Heart left ventricle (tissue), 13 donors: ENCODE measurements around the gene LTF.

Experiments
- POLR2A ChIP-seq, 2 donors: fragments of 450-650 bp; IDR thresholded peaks; one replicate each; pipeline ENCODE4 v1.6.1; 2017; ENCODE audit warnings: antibody characterized with exemption in 2 of 2, mild to moderate bottlenecking in 2 of 2, moderate library complexity in 2 of 2
- TF ChIP-seq, protein P1 (sequence below), 12 donors: fragments of 200-600 bp; sonication (generic) in 4 of 12; IDR thresholded peaks; one replicate each; pipeline versions ENCODE4 v1.5.0 to v1.8.0; 2018 to 2022; ENCODE audit warnings: antibody characterized with exemption in 12 of 12, mild to moderate bottlenecking in 5 of 12
- donor health status: ischemic (EF 13 %, LVEDD 7.1; RV severe dilation, severe dysfunction).
- donor health status: DM: no; HTN: yes; CAD: no.
- donor health status: DM: no; HTN: no; CAD: no.
- donor health status: ischemic (EF 25% LVEDD 6.9; RV normal size, moderate dysfunction).
- donor health status: ischemic (EF 25% LVEDD 5.7; RV mildly dilated, moderate dysfunction).
- donor health status: ischemic (EF 35%, LVEDD 5.7; RV mildly dilated, moderate dysfunction).
- donor health status: nonischemic (EF 11% LVEDD 7.7; RV severe dilation, severe dysfunction).
- donor health status: DM: yes; HTN: yes; CAD: no.
- donor health status: PGD.
- donor health status: ischemic (EF 29% LVEDD 5.4; RV normal size, mild dysfunction).
- donor health status: nonischemic (EF 23%, LVEDD 6.1; RV moderate dilation, normal function).

DNA sequence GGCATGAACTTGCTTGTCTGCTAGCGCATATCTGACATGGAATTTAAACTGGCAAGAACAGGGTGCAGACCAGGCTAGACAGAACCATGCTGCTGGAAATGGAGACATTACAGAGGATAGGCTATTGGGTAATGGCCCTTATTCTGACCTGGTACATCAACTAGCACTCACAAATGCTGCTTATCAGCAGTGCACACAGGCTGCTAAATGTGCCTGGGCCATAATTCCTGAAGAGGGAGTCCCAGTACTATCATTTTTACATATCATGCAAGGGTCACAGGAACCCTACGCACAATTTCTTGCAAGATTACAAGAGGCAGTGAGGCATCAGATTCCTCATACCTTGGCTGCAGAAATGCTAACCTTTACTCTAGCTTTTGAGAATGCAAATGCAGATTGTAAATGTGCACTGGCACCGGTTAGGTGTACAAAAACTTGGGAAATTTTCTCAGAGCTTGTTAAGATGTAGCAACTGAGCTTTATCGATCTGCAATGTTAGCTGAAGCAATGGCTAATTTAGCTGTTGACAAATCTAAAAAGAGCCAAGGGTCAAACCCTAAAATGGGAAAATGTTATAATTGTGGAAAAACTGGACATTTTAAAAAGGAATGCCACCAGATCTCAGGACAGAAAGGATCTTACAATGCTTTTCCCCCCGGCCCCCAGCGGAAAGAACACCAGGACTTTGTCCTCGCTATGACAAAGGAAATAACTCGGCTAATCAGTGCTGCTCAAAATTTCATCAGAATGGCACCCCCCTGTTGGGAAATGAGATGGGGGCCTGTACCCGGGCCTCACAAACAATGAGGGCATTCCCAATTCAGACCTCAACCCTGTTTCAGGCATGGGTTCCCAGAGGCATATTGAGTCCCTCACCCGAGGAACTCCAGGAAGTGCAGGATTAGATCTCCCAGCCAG is 36.5 kb downstream of the LTF start:
- TF ChIP-seq, protein P1, sequence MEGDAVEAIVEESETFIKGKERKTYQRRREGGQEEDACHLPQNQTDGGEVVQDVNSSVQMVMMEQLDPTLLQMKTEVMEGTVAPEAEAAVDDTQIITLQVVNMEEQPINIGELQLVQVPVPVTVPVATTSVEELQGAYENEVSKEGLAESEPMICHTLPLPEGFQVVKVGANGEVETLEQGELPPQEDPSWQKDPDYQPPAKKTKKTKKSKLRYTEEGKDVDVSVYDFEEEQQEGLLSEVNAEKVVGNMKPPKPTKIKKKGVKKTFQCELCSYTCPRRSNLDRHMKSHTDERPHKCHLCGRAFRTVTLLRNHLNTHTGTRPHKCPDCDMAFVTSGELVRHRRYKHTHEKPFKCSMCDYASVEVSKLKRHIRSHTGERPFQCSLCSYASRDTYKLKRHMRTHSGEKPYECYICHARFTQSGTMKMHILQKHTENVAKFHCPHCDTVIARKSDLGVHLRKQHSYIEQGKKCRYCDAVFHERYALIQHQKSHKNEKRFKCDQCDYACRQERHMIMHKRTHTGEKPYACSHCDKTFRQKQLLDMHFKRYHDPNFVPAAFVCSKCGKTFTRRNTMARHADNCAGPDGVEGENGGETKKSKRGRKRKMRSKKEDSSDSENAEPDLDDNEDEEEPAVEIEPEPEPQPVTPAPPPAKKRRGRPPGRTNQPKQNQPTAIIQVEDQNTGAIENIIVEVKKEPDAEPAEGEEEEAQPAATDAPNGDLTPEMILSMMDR (IDR thresholded peaks at IDR 0.05) = peak in 5 of 12 donors; percentile 10 to 35 (median 11)
- no peak for TF ChIP-seq POLR2A (IDR thresholded peaks at IDR 0.05)
